HG02571 (cell line): ENCODE measurements around the gene REXO1.
A peak's percentile ranks its signal among the peaks of the same experiment; 100 is the strongest.

ENCODE experiments used
- ATAC-seq: cut with Tn5 transposase; IDR thresholded peaks from one replicate; pipeline ENCODE4 v1.9.1; 2021; ENCODE audit warnings: mild to moderate bottlenecking, moderate library complexity; ENCODE audit not compliant: unreplicated experiment

Gene REXO1

DNA sequence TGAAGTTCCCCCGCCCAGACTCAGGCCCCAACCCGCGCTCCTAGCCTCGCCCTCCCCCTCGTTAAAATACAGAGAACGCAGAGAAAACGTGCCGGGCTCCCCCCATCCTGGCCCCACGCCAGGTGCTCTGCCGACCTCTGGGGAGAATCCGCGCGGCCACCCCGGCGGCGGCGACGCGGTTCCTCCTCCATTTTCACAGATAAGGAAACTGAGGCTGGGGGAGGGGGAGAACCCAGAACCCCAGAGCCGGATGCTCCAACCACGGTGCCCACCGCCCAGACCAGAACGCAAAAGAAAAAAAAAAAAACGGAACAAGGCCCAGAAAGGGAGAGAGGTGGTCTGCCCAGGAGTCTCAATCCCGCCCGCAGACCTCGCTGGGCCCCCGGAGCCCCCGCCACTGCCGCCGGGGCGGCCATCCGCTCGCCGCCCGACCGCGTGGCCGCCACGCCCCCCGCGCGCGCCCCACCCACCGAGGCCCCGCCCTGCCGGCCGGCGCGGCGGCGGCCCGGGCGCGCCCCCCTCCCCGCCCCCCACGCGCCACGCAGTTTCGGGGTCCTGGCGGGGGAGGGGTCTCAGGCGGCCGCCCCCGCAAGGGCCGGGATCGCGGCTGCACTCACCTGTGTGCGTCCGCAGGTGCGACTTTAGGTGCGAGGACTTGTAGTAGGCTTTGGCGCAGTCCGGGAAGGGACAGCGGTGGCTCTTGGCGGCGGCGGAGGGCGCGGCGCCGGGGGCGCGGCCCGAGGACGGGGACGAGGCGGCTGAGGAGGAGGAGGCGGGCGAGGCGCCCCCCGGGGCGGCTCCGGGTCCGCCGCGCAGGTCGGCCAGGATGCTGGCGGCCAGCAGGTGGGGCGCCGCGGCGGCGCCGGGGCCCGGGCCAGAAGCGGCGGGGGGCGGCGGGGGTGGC is 14.4 kb upstream of the REXO1 start:
- ATAC-seq, result peak; percentile 1

DNA sequence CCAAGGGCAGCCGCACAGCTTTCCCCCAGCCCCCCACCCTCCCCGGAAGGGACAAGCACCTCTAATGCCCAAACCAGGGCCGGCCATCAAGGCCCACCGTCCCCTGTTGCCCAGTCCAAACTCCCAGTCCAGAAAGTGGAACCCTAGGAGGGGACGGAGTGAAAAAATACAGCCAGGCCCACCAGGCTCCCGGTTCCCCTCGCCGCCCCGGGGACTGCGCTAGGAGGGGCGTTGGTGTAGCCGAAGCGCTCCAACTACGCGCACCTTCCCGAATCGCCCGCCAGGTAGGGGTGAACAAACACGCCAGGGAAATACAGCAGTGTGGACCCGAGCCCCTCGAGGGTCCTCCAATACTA is 13.8 kb upstream of the REXO1 start:
- no peak for ATAC-seq

DNA sequence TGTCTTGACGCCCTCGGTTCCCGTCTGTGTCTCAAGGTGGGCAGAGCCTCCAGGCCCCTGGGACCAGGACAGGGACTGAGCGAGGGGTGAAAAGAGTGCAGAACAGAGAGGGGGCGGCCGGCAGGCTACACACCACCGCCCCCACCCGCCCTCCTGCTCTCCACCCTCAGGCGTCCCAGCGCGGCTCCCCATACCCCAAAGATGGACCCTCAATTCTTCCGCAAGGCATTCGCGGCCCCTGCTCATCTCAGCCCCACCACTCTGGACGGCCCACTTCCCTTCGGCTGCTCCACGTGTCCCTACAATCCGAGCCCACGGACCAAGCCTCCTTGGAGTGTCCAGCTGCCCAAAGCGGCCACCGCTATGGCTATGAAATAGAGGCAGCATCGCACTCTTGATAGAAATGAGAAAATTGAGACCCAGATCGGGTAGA is 13.3 kb upstream of the REXO1 start:
- ATAC-seq, result no peak

DNA sequence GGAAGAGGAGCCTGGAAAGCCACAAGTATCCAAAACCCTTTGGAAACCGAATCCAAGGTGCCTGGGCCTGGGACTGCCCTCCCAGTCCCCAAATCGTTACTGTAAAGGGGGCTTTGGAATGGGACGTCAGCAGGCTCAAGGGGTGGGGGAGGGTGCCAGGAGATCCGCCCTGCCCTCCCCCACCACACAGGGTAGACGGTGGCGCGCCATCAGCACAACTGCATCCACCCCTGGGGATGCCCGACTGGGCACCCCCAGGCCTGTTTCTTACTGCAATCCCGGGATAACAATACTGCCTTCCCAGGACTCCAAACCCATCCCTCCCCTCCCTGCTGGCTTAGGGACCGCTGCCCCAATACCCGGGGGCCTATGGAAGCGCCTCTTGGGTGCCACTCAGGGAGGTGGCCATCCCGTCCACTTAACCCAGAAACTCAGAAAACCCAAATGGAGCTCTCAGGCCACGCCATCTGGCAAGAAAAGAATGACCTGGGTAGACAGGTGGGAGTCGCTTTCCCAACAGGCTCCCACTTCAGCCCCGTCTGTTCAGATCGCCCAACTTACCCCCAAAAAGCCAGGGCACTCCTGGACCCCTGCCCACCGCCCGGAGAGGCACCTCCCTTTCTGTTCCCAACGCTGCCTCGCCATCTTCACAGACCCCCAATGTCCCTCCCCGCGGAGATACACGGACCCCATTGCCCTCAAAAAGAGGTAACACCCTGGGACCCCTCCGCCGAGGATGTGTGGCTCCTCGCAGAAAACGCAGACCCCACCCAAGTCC is 12.7 kb upstream of the REXO1 start:
- no peak for ATAC-seq

DNA sequence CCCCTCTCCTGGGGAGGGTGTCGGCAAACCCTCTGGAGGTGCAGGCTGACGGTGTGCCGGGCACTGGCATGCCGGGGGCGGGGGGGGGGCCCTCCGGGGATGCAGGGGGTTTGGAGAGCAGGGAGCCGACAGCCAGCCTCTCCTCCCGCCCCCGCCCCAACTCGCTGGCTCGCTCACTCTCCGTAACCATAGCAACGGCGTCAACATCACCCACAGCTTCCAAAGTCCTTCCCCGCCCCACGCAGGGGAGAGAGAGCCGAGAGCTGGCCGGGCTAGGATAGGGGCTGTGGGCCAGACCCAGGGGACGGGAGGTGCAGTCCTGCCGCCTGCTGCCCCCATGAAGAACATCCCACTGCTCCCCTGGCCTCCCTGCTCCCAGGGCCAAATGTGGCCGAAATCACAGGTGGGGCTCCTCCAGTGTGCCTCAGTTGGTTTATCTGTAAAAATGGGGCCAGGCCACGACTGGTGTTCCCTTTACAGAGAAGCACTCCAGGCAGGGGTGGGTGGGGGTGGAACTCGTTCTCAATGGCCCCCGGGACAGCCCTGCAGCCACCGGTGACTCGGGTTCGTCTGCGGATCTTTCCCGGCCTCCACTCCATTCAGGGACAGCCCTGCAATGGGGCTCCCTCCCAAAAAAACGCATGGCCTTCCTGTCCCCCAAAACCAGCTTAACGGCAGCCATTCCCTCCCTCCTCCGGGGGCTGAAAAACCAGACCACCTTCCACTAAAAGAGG is 11.9 kb upstream of the REXO1 start:
- no peak for ATAC-seq

DNA sequence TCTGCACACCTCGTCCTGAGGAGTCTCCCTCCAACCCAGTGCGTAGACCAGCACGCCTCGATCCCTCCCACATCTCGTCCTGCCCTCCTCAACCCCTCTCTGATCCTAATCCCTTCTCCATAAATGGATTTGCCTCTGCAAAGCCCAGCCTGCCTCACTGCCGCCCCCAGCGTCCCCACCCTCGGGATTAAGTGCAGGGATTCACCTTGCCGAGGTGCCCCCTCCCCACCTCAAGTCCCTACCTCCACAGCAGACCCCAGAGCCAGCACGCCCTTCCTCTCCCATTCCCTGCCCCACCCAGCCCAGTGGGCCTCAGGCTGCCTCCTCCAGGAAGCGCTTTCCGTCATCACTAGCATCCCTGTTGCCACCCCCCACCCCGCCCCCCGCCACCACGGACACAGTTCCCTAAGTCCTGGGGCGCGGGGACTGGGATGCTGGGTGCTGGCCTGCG is 11.1 kb upstream of the REXO1 start:
- no peak for ATAC-seq

DNA sequence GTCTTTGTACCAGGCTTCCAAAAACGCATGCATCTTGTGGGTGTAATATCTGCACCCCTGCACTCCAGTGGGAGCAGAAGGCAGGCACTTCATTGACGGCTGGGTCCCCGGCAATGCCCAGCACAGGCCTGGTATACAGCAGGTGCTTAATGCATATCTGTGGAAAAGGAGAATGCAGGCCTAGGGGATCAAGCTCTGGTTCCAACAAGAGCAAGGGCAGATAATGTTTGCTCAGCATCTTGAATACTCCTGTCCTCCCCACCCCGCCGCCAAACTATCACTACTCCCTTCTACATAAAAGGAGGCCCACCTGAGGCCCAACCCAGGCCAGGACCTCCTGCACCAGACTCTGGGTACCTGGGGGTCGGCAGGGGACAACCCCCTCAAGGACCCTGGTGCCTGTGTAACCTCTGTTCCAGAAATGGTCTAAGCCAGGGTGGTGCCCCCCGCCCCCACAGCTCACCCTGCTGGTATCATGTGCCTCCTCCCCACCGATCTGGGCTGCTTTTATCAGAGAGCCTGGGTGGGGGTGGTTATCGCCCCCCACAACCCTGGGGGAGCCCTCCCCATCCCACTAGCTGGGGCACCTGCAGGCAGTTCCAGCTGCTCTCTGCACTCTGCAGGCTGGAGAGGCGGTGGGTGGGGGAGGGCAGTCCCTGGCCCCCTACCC is 10.3 kb upstream of the REXO1 start:
- ATAC-seq, result no peak

DNA sequence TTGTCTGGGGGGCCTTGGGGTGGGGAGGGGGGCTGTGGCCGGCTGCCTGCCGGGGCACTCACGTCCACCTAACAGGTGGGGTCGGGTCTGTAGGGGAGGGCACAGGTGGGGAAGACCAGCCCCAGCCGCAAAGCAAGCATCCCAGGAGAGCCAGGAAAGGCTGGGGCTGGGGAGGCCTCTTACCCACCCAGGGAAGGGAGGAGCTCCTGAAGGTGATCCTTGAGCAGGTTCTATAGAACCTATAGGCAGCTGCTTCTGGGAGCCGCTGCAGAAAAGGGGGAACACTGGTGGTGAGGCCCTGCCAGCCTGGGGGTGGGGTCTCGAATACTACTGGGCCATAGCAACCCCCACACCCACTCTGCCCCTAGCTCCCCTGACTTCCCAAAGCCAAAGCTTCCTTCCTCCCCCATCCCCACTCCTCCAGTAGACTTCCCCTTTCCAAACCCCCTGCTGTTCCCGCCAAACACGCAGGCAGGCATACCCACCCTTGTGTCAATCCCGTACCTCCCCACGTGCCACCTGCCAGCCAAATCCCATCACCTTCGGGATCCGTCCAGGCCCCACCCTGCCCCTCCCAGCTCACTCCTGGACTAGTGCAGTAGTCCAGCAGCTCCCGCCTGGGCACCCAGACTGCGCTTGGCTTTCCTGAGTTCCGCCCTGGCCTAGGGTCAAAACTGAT is 9.5 kb upstream of the REXO1 start:
- ATAC-seq, result no peak

DNA sequence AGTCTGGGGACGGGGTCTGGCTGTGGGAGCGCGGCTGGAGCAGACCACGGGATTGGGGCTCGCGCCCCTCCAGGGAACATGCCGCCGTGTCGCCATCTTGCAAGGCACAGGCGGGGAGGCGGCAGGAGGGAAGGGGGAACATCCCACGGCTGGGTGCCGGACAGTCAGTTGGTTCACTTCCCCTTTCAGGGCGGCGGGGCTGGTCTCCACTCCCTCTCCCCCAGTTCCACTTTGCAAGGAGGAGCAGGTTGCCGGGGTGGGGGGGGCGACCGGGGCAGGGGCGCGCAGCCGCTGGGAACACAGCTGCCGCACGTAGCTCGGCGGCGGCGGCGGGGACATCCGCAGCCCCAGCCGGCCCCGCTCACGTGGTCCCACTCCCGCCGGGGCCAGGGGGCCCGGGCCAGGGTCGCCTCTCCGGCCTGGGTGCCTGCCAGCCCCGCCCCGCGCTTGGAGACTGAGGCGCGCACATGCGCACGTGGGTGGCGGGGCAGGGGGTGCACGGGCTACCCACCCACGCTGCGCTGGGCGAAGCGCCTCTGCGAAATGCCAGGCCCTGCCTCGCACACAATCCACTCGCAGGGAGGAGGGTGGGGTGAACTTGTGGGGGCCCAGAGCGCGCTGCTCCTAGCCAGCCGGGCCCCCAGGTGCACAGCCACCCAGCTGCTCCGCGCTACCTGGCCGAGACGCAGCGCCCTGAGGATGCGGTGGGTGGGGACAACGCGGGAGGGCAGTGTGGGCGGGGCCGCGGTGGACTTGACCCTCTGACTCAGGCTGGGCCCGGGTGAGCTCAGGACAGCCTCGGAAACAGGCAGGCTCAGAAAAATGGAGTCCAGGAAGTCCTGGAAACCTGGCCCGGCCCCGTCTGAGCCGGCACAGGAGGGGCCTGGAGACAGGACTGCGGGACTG is 8.7 kb upstream of the REXO1 start:
- ATAC-seq, result no peak

DNA sequence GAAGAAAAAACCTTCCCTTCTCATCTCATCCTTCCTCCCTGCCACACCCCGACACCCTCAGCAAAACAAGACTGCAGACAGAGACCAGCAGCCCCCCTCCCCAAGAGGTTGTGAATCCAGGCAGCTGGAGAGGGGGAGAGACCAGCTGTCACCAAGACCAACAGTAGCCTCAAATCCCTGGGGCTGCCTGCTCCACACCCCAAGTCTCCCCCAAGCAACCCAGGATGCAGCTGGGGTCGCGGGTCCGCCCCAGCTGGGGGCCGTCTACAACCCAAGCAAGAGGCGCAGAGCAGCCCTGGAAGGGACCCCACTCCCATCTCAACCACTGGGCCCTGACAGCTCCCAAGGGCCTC is 8.0 kb upstream of the REXO1 start:
- ATAC-seq, result no peak

DNA sequence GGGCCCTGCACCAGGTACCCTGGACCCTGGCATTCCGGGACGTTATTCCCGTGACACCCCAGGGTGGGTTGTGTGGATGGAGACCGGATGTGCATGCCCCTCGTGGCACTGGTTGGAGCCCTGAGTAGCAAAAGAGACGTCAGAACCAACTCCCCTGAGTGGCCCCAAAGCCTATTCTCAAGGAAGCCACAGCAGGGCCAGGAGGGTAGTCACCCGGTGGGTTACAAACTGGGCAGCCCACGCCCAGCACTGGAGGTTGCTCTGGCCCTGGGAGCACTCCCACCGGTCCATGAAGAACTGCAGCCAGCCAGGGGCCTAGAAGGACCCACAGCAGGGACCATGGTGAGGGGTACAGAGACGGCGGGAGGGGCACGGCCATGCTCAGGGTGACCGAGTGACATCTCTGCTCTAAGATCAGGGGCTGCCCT is 7.6 kb upstream of the REXO1 start:
- no peak for ATAC-seq

DNA sequence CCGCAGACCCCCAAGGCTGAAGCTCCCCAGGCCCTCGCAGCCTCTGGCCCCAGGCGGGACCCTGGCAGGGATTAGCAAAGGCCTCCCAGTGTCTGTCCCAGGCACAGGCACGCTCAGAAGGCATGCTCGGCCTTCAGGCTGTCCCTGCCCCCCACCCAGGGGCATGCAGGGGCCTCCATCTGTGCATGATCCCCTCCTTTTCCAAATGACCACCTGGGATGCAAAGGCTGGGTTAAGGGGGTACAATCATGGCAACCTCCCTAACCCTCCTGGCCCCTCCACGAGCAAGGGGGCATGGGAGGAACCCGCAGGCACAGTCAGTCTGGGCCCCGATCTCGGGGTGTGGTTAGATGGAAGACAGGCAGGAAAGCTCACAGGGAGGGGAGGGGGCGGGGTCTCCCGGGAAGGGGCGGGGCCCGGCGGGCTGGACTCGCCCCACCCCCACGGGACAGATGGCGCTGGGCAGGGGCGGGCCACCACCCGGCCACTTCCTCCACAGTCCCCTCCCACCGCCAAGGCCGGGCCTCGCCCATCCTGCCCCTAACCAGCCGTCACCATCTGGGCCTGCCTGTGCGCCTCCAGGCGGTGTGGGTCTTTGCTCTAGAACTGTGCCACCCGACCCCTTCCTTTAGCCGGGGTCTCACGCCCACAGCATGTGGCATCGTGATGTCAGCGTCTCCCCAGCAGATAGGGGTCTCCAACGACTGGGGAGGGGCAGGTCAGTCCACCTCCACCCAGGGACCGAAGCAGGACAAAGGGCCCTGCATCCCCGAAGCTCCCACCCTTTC is 7.0 kb upstream of the REXO1 start:
- ATAC-seq, result peak; percentile 46

DNA sequence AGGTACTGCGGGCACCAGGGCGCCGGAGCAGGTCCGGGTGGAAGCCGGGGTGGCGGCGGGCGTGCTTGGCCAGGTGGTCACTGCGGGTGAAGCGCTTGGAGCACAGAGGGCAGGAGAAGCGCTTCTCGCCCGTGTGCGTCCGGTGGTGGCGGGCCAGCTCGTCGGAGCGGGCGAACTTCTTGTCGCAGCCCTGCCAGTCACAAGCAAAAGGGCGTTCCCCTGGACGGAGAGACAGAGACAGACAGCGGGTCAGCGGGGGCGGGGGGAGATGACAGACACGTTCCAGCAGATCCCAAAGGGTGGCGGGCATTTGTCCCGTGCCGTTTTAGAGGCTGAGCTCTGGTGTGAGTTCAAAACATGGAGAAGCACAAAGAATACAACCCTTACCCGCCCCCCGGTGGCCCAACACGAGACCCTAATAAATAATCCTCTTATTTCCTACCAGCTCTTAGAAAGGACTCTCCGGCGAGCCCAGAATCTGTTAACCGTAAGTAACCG is 6.3 kb upstream of the REXO1 start:
- no peak for ATAC-seq

DNA sequence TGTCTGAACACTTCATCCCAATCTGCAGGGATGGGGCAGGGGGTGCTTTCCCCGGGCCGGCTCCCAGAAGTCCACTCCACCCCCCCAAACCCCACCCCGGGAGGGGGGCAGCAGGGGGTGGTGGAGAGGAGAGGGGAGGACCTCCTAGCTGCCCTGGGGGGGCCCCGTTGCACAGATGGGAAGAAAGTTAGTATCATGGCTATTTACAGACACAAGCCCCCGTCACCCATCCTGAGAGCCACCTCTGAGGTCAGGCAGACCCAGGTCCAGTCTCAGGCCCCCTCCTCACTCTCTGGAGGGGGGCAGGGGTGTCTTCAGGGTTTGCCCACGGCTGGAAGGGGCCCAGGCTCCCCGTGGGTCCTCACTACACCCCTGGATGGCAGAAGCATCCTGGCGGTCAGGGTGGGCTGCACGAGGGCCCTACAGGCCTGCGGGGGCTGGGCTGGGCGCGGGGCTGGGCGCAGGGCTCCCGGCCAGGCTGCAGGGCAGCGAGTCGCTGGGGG is 5.8 kb upstream of the REXO1 start:
- no peak for ATAC-seq

DNA sequence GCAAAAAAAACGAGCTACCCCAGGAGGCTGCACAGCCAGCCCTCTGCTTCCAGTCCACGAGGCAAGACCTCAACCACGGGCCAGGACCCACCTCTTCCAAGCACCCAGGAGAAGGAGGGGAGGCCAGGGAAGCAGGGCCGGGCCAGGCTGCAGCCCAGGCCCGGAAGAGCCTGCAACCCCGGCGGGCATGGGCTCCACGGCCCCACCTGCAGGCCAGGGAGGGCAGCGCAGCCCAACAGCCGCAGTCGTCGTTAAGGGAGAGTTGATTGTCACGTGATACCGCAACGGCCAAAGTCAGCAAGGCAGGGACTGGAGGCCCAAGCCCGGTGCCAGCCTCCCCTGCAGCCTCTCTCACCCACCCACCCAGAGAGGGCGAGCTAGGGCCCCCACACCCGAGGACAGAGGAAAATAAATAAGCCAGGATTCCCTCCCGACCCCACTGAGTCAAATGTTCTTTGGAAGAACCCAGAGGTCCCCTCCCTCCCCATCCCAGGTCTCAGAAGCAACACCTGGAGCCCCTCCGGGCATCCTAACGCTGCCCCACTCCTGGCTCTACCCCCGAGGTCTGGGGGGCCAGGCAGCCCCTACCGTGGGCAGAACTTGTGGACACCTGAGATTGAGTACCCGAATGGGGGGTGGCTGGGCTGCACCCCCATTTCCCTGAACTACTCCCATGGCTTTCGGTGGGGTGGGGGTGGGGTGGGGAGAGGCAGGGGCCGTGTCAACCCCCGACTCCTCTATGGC is 5.2 kb upstream of the REXO1 start:
- ATAC-seq, result no peak

DNA sequence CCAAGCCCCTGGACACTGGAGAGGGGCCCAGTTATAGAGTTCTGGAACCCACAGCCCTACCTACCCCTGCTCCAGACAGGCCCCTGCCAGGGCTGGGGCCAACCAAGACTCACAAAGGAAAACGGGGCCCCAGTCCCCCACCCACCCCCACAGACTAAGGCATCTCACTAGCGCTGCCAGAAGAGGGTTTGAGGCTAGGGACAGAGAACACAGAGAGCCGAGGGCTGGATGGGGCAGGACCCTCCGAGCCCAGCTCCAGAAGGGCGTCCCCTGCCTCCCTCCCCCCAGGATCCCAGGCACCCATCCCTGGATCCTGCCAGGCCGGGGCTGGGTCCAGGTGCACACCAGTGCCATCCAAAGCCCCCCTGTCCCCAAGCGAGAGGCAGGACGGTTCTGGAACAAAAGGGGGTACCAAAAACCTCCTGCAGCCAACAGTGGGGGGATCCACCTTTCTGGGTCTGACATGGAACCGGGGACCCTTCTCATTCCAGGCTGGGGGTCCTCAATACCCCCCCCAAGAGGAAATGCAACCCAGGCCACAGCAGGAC is 4.4 kb upstream of the REXO1 start:
- ATAC-seq, result no peak
